Astrocyte (in vitro differentiated cells and primary cell): ENCODE measurements around the gene AEBP2.

Experiments
- EZH2 ChIP-seq: IDR thresholded peaks from 2 replicates; pipeline ENCODE4 v1.6.1; 2012; ENCODE audit warnings: mild to moderate bottlenecking, low read length, inconsistent platforms; ENCODE audit not compliant: insufficient read depth
- TF ChIP-seq, protein P1 (sequence below): IDR thresholded peaks from 2 replicates; pipeline ENCODE4 v1.5.1; 2011; ENCODE audit warnings: low read depth, mild to moderate bottlenecking, inconsistent platforms, low read length, moderate library complexity; ENCODE audit not compliant: insufficient read depth

DNA sequence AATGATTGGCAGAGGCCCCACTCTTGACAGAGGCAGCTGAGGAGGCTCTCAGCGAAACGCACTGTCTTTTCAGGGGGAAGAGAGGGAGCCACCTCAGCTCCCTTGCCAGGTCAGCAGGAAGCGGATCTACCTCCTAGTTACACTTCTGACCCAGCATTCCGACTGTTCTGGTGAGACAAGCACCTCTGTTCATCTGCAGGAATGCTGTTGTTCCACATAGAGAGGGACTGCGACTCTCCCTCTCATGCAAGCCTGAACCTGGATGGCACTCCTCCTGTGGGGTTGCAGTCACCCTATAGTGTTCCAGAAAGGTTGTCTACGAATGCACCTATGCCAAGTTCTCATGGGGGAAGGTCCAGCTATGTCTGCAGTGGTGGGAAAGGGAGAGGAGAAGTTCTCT, 37.1 kb upstream of the AEBP2 start:
- TF ChIP-seq, protein P1, sequence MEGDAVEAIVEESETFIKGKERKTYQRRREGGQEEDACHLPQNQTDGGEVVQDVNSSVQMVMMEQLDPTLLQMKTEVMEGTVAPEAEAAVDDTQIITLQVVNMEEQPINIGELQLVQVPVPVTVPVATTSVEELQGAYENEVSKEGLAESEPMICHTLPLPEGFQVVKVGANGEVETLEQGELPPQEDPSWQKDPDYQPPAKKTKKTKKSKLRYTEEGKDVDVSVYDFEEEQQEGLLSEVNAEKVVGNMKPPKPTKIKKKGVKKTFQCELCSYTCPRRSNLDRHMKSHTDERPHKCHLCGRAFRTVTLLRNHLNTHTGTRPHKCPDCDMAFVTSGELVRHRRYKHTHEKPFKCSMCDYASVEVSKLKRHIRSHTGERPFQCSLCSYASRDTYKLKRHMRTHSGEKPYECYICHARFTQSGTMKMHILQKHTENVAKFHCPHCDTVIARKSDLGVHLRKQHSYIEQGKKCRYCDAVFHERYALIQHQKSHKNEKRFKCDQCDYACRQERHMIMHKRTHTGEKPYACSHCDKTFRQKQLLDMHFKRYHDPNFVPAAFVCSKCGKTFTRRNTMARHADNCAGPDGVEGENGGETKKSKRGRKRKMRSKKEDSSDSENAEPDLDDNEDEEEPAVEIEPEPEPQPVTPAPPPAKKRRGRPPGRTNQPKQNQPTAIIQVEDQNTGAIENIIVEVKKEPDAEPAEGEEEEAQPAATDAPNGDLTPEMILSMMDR, result no peak
- TF ChIP-seq EZH2, result no peak
